Testis (tissue), 3 donors: ENCODE measurements around the gene ZNF653. TPM values are rescaled to one million over a fixed set of nuclear protein-coding genes. Genes with fewer than 3 reads are reported as not detected.
"Not testable (repeated sequence)": the region's sequence is repeated elsewhere in the genome, so short reads cannot be mapped to it uniquely, and the experiment has no call there.

Source experiments
- DNase-seq: peaks from one replicate; pipeline ENCODE4 v3.0.0-alpha.2; 2019
- H3K27ac ChIP-seq, 2 donors: fragments of 200-600 bp; sonication (generic); one replicate each; pipeline ENCODE4 v1.5.1; 2019
- H3K27me3 ChIP-seq: fragments of 200-600 bp; sonication (generic); one replicate; pipeline ENCODE4 v1.5.1; 2019
- H3K36me3 ChIP-seq: fragments of 200-600 bp; sonication (generic); one replicate; pipeline ENCODE4 v1.5.1; 2017; ENCODE audit warnings: low read depth; ENCODE audit errors: missing control alignments
- H3K4me1 ChIP-seq: fragments of 200-600 bp; sonication (generic); one replicate; pipeline ENCODE4 v1.5.1; 2019
- H3K4me3 ChIP-seq, 2 donors: fragments of 200-600 bp; sonication (generic); one replicate each; pipeline ENCODE4 v1.5.1; 2017 to 2019
- H3K9me3 ChIP-seq: fragments of 200-600 bp; sonication (generic); one replicate; pipeline ENCODE4 v1.5.1; 2017
- CTCF ChIP-seq, 3 experiments: fragments of 450-650 bp in 2 of 3; fragments of 200-600 bp in 1 of 3; sonication (generic) in 1 of 3; IDR thresholded peaks; one replicate each; pipeline ENCODE4 v1.5.1; 2016 to 2019; ENCODE audit warnings: antibody characterized with exemption in 3 of 3, mild to moderate bottlenecking in 2 of 3, moderate library complexity in 1 of 3
- POLR2A ChIP-seq: fragments of 450-650 bp; IDR thresholded peaks from one replicate; pipeline ENCODE4 v1.6.1; 2017; ENCODE audit warnings: antibody characterized with exemption, mild to moderate bottlenecking, moderate library complexity
- WGBS, 2 donors: methylation state at CpG; one replicate each; pipeline ENCODE4 v1.1.5; 2018; 5-methylcytosine and 5-hydroxymethylcytosine counted together
- intact Hi-C: fragments of 100-400 bp; cut with DNase I; formaldehyde crosslinking; loops from one replicate; pipeline ENCODE4 v1.15.1; 2023; ENCODE audit warnings: low total_unique reads
- polyA plus RNA-seq: library from polyadenylated mRNA; stranded (reverse); fragments of 350-450 nt; fragmentation: Illumina TruSeq; extraction: RNeasy Lipid Tissue Mini Kit (QIAGEN cat#74804); gene quantifications from one replicate; pipeline ENCODE4 v1.2.3, GENCODE V29; 2014; ENCODE audit warnings: low read depth, low replicate concordance; ENCODE audit not compliant: insufficient read depth
- total RNA-seq, 2 donors: library from RNA; depleted of rRNA; stranded (reverse); fragments of >200 nt; gene quantifications; one replicate each; pipeline ENCODE4 v1.2.3, GENCODE V29; 2016

ZNF653 gene
- total and polyA plus RNA-seq, 3 donors from 2014 or later, result 36.8 to 53.3 (median 45.9) TPM

- H3K4me3 ChIP-seq, result no peak overlapping the region
- no peak overlapping the region for H3K27ac ChIP-seq
- no peak for DNase-seq
- no peaks in the 10 kb centered on the region for H3K27me3 ChIP-seq
- H3K36me3 ChIP-seq, result no peaks in the 10 kb centered on the region
- 48 to 88% methylated on average over 1 to 6 of the region's 8 CpGs for WGBS, 2 donors
- H3K9me3 ChIP-seq, result no peaks in the 10 kb centered on the region
- TF ChIP-seq CTCF (IDR thresholded peaks at IDR 0.05), result no peak
- no peak for TF ChIP-seq POLR2A
- no peaks in the 10 kb centered on the region for H3K4me1 ChIP-seq
- intact Hi-C loops, result no loop called here
Observed at GRCh38 chr19:11465600-11465999, 40.0 kb downstream of the ZNF653 start.

- Histone ChIP-seq H3K9me3 (no peaks in the 10 kb centered on the region), H3K27ac (no peak overlapping the region), H3K36me3 (no peaks in the 10 kb centered on the region), H3K27me3 (no peaks in the 10 kb centered on the region), H3K4me3 (no peak overlapping the region), H3K4me1 (no peaks in the 10 kb centered on the region)
- WGBS, 2 donors, result 67 to 79% methylated on average over 11 of the region's 11 CpGs
- no peak for DNase-seq
- intact Hi-C loops, result no loop called here
- TF ChIP-seq CTCF (IDR thresholded peaks at IDR 0.05), result no peak
- TF ChIP-seq POLR2A, result no peak
Observed at GRCh38 chr19:11464333-11465265, 41.0 kb downstream of the ZNF653 start.

GRCh38 chr19:11463391-11463790 lies 42.2 kb downstream of the ZNF653 start:
- 76 to 81% methylated on average over 9 to 12 of the region's 12 CpGs for WGBS, 2 donors
- Histone ChIP-seq H3K27me3 (no peaks in the 10 kb centered on the region), H3K36me3 (no peaks in the 10 kb centered on the region), H3K4me3 (no peak overlapping the region), H3K9me3 (no peaks in the 10 kb centered on the region), H3K4me1 (no peaks in the 10 kb centered on the region), H3K27ac (no peak overlapping the region)
- intact Hi-C loops, result no loop called here
- TF ChIP-seq POLR2A (no peak), CTCF (IDR thresholded peaks at IDR 0.05) (no peak)
- no peak for DNase-seq

GRCh38 chr19:11461453-11461852 lies 44.2 kb downstream of the ZNF653 start:
- intact Hi-C loops, result no loop called here
- 49 to 53% methylated on average over 2 of the region's 2 CpGs for WGBS, 2 donors
- Histone ChIP-seq H3K27ac (no peak overlapping the region), H3K9me3 (no peaks in the 10 kb centered on the region), H3K4me1 (no peaks in the 10 kb centered on the region), H3K27me3 (no peaks in the 10 kb centered on the region), H3K36me3 (no peaks in the 10 kb centered on the region), H3K4me3 (no peak overlapping the region)
- no peak for TF ChIP-seq POLR2A
- no peak for DNase-seq

GRCh38 chr19:11460207-11460606 lies 45.4 kb downstream of the ZNF653 start:
- Histone ChIP-seq H3K4me3 (no peak overlapping the region), H3K36me3 (no peaks in the 10 kb centered on the region), H3K27ac (no peak overlapping the region), H3K27me3 (no peaks in the 10 kb centered on the region), H3K4me1 (no peaks in the 10 kb centered on the region), H3K9me3 (no peaks in the 10 kb centered on the region)
- intact Hi-C loops, result no loop called here
- no peak for DNase-seq
- 59 to 76% methylated on average over 4 of the region's 4 CpGs for WGBS, 2 donors
- TF ChIP-seq CTCF (IDR thresholded peaks at IDR 0.05), result no peak
- no peak for TF ChIP-seq POLR2A

- H3K27ac ChIP-seq, H3K36me3 ChIP-seq, H3K27me3 ChIP-seq, H3K4me1 ChIP-seq, H3K4me3 ChIP-seq, DNase-seq, intact Hi-C loops, H3K9me3 ChIP-seq: not testable (repeated sequence)
- 84 to 86% methylated on average over 11 of the region's 11 CpGs for WGBS, 2 donors
Observed at GRCh38 chr19:11458912-11459311, 46.7 kb downstream of the ZNF653 start.
